Activated T-cell treated with anti-CD3 and anti-CD28 coated beads for 48 hours (primary cell): ENCODE measurements around the gene DNASE1L1.
"Not testable (repeated sequence)": the region's sequence is repeated elsewhere in the genome, so short reads cannot be mapped to it uniquely, and the experiment has no call there.

Source experiments
- DNase-seq: peaks from one replicate; pipeline ENCODE4 v3.0.0-alpha.2; 2020; ENCODE audit warnings: low read depth

The DNASE1L1 gene

DNA sequence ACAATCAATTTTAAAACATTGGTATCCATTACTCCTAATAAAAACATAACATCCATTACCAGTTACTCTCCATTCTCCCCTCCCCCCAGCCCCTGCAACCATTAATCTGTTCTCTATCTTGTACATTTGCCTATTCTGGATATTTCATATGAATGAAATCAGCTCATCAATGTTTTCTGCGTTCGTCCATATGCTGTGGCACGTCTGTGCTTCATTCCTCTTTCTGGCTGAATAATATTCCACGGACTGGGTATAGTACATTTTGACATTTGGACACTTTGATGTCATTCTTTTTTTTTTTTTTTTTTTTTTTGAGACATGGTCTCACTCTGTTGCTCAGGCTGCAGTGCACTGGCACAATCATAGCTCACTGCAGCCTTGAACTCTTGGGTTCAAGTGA is 5.2 kb downstream of the DNASE1L1 start:
- no peak for DNase-seq

DNA sequence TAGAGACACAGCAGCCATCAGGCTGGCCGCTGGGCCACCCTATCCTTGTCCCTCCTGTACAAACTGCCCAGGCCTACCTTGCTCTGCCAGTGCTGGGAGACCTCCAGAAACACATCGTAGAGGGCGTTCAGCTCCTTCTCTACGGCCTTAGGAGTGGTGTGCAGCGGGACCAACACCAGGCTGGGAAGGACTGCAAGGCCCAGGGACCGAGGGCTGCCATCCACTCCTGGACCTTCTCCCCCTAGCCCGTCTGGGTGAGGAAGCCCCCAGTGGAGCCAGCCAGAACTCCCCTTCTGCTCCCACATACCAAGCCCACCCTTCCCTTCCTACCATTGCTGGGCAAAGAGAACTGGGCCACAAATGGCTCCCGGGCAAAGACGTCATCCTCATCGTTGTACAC is 5.9 kb downstream of the DNASE1L1 start:
- no peak for DNase-seq

DNA sequence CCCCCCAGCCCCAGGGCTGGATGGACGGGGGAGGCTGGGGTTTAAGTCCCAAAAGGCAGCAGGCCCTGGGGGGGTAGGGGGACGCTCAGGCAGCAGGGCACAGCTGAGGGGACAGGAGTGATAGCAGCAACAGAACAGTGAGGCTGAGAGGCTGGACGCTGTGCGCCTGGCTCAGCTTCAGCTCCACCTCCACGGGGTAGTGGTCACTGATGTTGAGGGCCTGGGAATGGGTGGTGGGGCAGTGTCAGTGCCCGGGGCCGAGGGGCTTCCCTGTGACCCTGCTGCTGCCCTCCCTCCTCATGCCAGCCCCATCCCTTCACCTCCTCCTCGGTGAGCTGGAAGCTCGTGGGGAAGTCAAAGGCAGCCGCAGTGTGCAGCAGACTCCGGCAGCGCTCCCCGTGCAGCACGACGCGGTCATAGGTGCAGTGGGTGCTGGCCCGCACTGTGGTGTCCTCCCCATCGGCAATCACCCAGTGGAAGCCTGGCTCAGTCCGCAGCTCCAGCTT is 6.4 kb downstream of the DNASE1L1 start:
- no peak for DNase-seq

DNA sequence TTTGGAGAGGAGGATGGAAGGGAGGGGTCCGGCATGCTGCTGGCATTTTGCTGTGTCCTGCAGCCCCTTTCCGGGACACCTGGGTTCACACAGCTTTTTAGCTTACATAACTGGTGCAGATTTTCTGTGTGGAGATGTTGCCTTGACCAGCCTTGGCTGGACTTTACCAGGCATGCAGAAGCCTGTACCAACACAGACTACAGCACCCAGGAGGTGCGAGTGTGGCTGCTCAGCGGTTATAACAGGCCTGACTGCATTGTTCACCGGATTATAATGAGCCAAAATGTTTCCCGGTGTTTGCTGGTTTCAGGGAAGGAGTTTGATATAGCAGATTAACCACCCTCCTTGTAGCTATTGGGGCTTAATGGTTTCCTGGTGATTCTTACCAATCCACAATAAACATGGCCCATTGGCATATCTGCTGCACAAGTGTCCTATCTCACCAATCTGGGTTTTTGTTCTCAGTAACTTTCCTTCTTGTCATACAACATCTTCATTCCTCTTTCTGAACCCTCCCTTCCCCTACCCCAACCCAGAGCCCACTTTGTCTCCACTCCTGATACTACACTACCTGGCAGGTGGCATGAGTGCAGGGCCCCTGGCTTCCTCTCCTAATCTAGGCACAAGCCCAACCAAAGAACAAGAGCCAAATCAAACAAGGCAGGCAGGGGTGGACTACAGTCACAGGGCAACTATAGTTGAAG is 7.0 kb downstream of the DNASE1L1 start:
- no peak for DNase-seq

DNA sequence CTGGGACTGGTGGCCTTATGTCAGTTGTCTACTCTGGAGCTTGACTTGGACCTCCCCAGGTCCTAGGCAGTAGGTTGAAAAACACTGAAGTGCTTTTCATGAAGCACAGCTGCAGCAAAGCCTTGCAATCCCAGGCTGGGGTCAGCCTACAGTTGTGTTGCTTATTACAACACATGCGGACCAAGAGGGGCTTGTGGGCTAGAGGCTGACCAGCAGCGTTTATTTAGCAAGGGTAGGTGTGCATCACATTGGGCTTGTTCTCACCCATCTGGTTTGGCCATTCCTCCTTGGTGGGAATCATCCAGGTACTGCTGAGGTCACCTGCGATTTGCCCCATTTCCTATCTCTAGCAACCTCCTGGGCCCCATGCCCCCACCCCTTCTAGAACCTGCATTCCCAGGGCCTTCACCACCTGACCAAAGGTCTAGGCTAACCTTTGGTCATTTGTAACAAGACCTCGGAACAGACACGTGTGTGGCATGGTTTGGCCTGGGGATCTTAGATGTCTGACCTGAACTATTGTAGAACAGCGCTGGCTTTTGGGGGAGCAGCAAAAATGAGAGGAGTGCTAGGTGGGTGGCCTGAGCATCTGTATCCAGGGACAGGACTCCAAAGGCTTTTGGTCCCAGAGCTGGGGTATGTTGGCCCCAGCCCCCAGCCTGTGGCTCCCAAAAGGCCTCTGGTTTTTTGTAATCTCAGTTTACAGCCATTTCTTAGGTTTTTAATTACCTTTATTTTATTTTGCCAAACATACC is 7.8 kb downstream of the DNASE1L1 start:
- DNase-seq, result no peak

DNA sequence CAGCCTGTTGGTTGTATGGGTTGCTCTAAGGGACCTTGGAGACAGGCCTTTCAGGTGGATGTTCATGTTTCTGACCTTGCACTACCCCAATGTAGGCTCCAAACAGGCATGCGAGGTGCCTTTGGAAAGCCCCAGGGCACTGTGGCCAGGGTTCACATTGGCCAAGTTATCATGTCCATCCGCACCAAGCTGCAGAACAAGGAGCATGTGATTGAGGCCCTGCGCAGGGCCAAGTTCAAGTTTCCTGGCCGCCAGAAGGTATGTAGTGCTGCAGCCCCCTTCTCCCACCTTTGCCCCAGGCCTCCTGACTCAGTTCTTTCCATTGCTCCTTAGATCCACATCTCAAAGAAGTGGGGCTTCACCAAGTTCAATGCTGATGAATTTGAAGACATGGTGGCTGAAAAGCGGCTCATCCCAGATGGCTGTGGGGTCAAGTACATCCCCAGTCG is 8.7 kb downstream of the DNASE1L1 start:
- not testable (repeated sequence) for DNase-seq

DNA sequence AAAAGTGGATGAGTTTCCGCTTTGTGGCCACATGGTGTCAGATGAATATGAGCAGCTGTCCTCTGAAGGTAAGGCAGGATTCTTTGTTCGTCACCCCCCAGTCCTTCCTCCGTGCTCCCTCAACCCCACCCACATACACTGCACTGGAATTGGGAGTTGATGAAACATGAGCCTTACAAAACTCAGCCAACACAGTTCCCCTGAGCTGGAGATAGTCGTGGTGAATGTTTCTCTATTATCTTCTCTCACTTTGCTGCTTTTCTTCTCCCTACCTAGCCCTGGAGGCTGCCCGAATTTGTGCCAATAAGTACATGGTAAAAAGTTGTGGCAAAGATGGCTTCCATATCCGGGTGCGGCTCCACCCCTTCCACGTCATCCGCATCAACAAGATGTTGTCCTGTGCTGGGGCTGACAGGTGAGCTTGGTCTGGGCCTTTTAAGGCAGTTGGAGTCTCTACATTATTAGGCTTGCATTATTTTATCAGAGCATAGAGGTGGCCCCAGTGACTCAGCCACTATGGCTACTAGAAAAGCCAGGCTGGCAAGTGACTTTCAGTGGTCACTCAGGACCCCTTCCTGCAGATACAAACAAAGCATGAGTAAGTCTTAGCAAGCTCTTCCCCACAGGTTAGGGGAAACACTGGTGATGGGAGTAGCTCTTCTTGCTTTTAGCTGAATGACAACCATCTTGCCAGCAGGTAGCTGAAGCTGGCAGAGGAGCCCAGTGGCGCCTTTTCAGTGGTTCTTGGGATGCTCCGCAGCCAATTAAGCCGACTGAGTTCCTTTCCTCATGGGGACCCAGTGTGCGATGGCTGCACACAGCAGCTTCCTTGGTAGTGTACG is 9.3 kb downstream of the DNASE1L1 start:
- DNase-seq, result no peak

DNA sequence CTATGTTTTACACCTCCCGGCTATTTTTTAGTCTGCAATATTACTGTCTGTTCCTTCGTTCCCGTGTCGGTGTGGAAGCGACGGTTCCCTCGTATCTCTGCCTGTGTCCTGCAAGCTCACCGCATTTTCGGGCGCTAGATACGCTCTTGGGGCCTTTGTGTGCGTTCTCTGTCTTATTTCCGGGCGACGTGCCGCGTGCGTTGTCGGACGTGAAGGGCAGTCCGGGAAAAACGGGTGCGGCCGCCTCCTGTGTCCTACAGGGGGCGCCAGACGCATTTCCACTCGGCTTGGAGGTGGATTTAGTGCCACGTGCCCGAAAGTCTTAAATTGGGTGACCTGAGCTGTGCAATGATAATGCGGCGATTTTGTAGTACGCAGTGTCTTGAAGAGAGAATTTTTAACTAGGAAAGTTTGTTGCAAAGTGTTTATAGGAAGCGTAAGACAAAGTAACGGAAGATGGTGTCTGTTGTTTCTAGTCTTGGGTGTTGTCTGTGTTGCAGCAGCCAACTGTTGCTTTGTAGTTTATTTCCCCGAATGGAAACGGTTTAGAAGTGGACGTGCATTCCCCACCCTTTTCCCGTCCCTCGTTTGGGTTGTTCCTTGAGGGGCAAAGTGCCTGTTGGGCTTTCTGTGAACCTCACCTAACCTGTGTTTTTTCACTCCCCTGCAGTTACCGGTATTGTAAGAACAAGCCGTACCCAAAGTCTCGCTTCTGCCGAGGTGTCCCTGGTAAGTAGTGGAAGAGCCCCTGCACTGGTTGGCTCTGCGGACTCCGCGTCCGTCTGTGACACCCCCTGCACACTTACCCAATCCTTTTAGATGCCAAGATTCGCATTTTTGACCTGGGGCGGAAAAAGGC is 10.2 kb downstream of the DNASE1L1 start:
- peak; percentile 64 for DNase-seq

DNA sequence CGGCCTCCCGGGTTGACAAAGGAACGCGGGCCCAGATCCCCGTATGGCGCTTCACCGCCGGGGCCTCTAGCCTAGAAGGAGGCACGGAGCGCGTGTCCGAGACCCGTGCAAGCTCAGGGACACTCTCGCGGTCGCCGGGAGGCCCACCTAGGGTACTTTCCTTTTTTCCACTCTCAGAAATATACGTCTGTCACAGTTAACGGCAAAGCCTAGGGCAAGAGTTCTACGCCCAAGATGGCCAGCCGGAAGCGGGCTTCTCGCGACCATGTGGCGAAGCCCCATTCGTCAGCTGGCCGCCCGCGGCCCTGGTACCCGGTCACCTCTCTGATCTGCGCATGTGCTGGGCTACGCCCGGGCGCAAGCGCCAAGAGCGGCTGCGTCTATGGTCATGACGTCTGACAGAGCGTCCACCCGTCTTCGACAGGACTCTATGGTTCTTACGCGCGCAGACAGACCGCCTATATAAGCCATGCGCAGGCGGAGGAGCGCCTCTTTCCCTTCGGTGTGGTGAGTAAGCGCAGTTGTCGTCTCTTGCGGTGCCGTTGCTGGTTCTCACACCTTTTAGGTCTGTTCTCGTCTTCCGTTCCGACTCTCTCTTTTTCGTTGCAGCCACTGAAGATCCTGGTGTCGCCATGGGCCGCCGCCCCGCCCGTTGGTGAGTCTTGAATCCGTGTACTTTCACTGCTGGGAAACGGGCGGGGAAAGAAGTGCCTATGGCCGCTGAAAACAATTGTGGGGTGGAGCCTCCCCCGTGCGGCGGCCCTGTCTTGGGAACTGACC is 11.0 kb downstream of the DNASE1L1 start, which contains the start of gene RPL10:
Gene RPL10 (plus strand): TSS at position 490 of the 780 bp plus-strand sequence. CDS start 143 bp downstream, at position 633.
- DNase-seq, result peak; percentile 86

DNA sequence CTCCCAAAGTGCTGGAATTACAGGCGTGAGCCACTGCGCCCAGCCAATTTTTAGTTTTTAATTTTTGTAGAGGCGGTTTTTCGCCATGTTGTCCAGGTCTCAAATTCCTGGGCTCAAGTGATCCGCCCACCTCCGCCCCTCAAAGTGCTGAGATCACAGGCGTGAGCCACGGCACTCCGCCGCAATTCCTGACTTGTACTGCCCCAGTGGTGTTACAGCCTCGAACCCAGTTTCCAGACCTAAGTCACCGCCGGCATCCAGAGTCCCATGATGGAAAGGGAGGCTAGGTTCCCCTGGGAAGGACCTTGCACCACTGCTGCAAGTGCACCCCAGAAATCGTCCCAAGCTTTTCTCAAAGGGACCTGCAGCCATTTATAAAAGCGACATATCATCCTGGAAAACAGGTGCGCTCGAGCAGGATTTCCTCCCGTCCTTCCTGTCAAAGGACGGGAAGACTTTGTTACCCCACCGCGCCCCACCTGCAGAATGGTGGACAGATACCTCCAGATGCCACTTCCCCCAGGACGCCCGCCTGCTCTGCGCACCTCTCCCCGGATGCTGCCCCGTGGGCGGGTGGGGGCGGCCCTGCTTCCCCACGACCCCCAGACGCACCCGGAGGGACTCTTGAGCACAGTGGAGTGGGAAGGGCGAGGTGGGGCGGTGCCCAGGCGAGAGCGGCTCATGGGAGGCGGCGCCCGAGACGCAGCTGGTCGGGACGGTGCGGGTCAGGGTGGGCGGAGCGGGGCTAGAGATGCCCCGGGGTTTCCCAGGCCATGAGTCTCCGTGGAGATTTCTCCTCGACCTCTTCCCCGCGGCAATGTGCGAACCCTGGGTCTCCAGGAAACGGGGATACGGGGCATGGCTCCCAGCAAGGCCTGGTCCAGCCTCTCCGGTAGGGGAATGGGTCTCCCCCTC is 11.8 kb downstream of the DNASE1L1 start:
- peak; percentile 67 for DNase-seq

DNA sequence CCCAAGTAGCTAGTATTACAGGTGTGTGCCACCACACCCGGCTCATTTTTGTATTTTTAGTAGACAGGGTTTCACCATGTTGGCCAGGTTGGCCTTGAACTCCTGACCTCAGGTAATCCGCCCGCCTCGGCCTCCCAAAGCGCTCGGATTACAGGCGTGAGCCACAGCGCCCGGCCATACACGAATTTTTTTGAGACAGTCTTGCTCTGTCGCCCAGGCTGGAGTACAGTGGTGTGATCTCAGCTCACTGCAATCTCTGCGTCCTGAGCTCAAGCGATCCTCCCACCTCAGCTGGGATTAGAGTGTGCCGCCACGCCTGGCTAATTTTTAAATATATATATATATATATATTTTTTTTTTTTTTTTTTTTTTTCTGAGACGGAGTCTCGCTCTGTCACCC is 12.7 kb downstream of the DNASE1L1 start:
- DNase-seq, result not testable (repeated sequence)

DNA sequence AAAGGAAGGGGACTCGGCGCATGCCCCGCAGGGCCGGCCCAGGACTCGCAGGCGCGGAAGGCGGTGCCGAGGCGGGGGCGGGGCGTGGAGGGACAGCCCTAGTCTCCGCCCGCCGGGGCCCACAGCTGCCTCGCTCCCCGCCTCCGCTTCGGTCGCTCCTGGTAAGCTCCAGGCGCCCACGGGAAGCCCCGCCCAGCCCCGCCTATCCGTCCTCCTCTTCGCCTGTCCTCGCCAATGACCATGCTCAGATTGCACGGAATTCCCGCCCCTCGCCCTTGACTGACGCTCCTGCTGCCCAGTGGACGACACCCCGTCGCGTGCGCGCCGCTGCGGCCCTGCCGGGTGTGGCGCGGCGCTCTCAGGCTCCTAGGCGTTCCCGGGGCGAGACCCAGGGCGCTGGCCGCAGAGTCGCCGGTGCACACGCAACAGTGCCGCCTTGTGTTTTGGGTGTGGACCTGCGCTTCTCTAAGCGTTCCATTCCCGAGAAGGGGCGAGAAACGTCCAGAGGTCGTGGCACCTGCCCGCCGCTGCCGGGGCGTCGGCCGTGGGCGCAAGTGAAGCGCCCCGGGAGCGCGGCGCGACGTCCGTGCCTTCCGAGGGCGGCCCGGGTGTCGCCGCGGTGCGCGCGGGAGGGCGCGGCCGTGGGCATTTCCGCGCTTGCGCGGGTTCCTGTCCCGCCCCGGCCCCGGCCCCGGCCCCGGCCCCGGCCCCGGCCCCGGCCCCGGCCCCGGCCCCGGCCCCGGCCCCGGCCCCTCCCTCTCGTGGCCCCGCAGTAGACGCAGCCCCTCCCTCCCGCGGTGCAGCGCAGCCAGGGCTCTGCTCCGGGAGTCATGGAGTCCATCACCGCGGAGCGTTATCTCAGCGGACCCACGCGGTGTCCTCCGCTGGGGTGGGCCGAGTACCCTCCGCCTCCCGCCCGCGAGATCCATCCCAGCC is 19.0 kb downstream of the DNASE1L1 start:
- DNase-seq, result not testable (repeated sequence)

DNA sequence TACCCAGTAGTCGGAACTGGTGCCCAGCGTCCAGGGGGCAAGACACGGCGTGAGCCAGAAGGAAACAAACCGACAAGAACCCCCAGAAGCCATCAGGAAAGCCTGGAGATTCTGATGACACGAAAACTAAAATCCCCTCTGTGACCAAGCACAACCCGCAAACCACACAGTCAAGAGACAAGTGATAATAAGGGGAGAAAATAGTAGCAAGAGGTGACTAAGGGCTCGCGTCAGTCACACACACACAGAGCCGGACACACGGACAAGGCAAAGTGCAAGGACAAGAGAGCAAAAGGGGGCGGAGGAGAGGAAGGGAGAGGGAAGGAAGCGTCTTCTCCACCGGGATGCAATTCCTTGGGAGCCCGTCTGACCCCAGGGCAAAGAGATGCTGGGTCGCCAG is 20.4 kb downstream of the DNASE1L1 start:
- not testable (repeated sequence) for DNase-seq

DNA sequence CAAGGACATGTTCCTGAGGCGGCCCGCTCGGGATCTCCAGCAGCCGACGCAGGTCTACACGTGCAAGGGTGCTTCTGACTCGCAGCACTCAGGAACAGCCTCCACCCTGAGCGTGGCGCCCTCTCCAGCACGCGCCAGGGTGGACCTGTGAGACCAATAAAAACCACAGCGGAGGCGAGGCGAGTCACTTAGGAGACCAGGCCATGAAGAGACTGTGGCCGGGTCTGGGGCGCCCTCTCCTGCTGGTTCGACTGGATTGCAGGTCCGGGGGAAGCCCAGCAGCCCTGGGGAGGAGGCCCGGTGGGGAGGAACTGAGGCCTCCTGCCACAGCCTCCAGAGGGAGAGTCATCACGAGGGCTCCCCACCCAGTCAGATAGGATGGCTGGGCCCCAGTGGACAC is 21.0 kb downstream of the DNASE1L1 start:
- DNase-seq, result not testable (repeated sequence)

DNA sequence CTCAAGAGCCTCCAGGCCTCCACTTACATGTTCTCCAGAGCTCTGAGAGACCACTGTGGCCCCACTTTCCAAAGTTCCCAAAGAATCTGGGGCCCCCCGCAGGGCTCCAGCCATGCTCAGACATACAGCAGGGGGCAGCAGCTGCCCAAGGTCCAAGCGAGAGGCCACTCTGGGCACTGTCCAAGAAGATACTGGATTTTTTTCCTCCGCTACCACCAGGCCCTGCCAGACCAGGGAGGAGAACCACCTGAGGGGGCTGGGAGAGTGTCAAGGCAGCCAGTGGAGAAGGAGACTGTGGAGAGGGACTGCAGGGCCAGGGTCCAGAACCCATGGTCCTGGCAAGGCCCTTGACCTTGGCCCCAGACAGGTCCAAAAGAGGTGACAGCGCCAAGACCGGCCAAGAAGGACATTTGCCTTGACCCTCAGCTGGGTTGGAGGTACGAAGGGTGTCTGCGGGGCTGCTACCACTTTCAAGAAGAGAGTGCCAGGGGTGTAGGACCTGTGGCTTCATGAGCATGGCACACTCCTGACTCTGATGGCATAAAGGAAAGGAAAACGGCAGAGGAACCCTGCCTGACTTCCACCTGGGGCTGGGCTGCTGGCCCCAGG is 24.7 kb downstream of the DNASE1L1 start:
- DNase-seq, result no peak

DNA sequence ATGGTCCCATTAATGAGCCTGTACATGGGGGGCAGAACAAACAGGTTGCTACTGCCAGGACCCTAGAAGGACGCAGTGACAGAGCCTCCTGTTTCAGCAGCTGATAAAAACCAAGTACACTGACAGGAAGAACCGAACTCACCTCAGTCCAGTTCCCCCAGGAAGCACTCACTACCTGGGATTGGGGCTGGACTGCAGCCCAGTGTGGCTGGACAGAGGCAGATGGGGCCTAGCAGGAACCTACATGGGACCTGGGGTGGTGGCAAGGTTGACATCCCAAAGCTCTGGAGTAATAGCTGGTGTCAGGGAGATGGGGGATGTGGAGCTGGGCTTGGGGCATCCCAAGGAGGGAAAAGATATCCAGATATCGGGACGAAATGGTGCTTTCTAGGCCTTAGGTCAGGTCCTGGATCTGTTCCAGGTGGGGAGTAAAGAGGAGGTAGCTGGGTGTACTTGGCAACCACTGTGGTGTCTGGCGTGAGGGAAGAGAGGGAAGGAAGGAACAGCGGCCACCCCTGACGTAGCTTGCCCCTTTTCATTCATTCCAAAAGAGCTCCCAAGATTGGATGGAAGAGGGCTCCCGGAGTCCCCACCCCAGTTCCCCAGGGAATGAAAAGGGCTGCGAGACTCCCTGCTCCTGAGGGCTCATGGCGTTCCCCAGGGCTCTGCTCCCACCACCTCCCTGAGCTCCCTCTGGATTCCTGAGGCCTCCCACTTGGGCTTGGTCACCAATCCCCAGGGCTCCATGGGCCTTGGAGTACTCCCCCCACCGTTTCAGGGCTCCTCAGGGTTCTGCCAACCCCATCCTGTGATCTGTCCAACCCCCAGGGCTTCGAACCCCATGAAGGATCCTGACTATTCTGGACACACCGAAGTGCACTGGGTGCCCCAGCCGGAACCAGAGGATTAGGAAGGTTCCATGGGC is 25.4 kb downstream of the DNASE1L1 start:
- no peak for DNase-seq
